Measurements from ENCODE around the gene MYO1D.
"Not testable (repeated sequence)": the region's sequence is repeated elsewhere in the genome, so short reads cannot be mapped to it uniquely, and the experiment has no call there.

The MYO1D gene

DNA sequence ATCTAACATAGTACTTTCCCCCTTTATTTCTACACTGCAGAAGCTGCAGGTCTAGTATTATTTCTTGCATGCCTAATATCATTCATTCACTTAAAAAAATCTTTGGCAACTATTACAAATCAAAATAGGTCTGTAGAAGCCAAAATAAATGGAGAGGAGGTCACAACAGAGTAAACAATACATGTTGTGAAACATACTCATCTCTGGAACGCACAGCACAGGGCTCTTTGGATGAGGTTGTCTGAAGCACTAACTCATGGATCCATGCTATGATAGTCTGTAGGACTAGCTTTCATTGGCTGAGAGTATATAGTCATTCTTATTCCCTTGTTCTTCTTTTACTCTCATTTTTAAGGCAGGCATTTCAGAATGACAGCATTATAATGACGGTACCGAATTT lies 21.3 kb downstream of the MYO1D start:
- DNase-seq (ENCODE audit: low spot score), result no peak

DNA sequence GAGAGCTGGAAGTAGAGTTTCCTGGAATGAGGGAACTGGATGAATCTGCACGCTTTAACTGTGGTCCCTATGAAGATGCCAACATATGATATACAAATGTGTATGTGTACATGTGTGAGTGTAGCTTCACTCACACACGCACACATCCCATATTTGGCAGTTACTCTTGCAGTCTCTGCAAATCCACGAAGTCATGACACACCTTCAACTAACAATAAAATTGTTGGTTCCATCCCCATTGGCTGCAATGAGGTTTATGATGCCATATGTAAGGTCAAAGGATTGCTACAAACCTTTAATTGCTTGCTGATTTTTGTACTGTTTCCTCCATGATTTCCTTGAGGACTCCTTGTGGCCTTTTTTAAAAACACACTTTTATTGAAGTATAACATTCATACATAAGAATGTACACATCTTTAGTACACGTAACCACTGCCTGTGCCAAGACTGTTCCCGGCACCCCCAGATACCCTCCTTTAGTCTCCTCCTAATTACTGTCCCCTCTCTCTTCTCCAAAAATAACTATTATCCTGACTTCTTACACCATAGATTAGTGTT lies 22.0 kb downstream of the MYO1D start:
- DNase-seq (ENCODE audit: low spot score), result peak; percentile 74

DNA sequence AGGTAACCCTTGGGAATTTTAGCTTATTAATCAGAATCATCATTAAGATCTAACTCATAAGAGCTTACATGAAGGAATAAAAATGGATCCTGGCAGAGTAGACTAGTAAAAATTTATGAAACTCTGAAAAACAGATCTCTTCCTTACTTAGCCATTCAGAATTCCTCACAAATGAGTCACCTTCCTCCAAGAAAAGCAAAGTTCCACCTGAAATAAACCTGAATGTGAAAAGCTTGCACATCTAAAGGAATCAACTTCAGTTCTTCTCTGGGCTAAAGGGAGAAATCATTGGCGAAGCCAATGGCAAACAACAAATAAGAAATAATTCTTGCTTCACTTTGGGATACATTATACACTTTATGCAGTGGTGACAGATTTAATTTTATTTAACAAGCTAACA lies 22.7 kb downstream of the MYO1D start:
- DNase-seq (ENCODE audit: low spot score), result peak; percentile 59

DNA sequence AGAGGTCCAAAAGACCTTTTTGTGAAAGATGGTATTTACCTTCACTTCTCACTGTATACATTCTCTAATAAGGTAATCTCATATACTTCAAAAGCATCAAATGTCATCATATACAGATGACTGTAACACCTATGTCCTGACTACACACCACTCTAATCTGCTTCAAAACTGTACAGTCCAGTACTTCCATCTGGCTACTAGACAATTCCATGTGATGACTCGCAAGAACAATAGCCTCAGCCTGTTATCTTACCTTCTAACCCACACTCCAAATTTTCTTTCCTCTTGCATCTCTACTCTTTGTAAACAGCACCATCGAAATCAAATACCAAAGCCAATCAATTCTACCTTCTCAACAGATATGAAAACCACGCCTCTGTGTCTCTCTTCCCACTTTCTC lies 24.1 kb downstream of the MYO1D start:
- DNase-seq (ENCODE audit: low spot score), result no peak

DNA sequence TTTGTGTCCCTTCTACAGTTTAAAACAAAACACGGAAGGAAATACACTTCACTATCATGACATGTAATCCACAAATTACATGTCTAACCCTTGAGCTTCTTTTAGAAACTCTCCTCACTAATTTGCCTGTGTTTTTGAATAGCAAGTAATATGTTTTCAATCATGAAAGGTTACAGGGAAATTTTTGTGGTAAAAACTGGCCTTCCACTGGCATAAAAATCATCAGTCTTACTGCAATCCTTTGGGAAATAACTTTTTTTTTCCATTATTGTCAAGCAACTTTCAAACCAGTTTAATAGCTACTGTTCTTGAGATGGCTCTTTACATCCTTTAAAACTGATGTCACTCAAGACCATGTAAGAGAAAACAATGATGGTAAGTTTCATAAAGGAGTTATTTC lies 27.0 kb downstream of the MYO1D start:
- no peak for DNase-seq (ENCODE audit: low spot score)

DNA sequence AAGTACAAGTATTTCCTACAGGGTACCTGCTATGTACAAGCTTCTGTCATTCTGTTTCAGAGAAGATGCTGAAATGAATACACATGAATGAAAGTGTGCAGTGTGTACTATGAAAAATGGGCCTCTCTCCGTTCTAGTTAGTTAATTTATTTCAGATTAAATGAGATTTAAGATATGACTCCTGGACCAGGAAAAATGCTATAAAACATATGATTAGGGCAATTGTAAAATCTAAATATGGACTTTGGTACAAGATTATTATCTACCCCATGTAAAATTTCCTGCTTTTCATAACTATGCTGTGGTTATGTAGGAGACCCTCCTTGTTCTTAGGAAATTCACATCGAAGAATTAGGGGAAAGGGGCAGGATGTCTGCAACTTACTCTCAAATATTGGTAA lies 28.9 kb downstream of the MYO1D start:
- DNase-seq (ENCODE audit: low spot score), result no peak

DNA sequence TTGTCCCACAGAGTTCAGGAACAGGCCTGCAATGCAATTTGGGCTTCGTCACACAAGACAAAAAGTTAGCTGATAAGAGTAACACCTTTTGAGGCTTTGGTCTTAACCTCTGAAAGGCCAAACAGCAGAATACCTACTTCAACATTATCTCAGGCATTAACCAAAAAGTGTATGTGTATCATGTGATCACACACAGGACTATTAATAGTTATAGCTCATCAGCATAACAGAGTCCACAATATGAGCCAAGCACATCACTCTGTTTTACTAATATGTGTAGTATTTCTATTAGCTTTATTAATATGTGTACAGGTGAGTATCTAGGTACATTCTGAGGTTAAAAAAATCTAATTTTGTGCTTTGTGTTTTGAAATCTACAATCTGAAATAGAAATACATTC lies 30.8 kb downstream of the MYO1D start:
- DNase-seq (ENCODE audit: low spot score), result no peak

DNA sequence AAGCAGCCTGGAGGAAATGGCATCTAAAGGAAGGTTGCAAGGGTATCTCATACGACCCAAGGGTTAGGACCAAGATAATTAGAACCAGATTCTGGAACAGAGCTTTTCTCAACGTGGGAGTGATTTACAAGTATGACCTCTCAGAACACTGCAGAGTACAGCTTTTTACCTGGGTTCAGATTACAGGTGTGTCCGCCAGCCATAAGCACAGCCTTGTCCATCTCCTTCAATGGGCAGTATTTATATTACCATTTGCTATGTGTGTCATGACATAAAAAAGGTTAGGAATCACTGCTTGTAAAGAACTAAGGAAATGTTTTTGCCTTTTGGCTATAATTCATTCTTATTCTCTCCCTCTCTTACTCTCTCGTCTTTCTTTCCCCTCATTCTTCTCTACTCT lies 36.7 kb downstream of the MYO1D start:
- DNase-seq (ENCODE audit: low spot score), result no peak

DNA sequence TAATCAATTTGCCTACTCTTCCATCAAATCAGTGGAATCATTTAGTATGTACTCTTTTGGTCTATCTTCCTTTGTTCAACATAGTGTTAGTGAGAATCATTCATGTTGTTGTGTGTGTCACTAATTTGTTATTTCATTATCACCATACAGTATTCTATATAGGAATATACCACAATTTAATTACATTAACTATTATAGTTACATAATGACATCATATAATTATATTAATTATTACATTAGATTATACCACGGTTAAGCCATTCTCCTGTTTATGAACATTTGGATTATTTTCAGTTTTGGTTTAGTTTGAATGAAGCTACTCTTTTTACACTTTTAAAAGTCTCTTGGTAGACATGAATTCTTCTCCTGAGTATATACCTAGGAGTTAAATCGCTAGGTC lies 40.4 kb downstream of the MYO1D start:
- DNase-seq (ENCODE audit: low spot score), result no peak

DNA sequence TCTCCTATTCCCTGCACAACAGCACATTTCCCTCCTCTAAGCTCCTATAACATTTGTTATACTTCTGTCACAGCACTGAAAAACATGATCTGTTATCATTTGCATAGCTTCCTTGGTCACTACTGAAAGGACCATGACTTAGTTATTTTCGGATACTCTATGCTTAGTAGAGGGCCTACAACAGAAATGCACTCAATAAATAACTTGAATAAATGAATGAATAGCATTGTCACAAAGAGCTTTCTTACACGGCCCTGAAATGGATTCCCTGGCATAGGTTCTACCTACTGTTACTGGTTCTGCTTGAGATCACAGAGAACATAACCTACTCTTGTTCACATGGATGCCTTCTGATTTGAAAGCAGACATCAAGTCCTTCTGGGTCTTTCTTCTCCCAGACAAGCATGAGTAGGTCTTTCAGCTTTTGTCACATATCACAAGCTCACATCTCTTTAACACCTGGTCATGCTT lies 41.6 kb downstream of the MYO1D start:
- no peak for DNase-seq (ENCODE audit: low spot score)

DNA sequence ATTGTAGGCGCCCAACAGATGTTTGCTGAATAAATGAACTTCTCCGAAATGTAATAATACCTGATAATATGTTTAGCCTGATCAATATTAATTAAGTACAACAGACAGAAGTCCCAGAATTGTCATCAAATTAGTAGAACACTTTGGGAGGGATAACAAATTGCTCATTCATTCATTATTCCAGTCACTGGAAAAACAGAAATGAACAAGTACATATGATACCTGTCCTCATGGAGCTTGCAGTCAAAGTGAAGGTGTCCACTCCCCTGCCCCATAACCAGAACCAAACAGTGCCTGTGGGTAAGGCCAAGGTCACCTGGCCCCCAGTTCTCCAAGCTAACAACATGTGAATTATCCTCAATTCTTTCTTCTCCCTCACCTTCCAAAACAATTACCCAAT lies 42.8 kb downstream of the MYO1D start:
- DNase-seq (ENCODE audit: low spot score), result no peak

DNA sequence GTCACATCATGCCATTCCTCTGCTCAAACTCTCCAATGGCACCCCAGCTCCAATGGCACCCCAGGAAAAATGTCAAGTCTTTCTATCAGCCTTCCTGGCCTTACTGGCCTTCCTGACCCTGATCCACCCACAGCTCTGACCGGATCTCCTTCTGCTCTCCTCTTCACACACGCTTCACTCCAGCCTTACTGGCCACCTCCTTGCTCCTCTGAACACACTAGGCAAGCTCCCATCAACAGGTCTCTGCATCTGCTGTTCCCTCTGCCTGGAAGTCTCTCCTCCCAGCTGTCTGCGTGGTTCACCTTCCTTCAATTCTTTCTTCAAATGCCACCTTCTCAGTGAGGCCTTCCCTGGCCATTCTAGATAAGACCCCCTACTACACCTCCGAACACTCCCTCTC lies 43.4 kb downstream of the MYO1D start:
- DNase-seq (ENCODE audit: low spot score), result no peak

DNA sequence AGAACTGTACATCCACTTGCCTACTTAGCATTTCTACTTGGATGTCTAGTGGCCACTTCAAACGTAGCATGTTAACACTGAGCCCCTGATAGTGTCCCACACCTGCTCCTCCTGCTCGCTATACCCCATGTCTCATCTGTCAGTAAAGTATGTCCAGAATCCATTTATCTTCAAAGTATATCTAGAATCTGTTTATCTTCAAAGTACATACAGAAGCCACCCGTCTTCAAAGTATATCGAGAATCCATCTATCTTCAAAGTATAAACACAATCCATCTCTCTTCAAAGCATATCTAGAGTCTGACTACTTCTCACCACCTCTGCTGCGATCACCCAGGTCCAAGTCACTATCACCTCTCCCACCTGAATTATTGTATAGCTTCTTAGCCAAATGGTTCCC lies 43.8 kb downstream of the MYO1D start:
- DNase-seq (ENCODE audit: low spot score), result no peak

DNA sequence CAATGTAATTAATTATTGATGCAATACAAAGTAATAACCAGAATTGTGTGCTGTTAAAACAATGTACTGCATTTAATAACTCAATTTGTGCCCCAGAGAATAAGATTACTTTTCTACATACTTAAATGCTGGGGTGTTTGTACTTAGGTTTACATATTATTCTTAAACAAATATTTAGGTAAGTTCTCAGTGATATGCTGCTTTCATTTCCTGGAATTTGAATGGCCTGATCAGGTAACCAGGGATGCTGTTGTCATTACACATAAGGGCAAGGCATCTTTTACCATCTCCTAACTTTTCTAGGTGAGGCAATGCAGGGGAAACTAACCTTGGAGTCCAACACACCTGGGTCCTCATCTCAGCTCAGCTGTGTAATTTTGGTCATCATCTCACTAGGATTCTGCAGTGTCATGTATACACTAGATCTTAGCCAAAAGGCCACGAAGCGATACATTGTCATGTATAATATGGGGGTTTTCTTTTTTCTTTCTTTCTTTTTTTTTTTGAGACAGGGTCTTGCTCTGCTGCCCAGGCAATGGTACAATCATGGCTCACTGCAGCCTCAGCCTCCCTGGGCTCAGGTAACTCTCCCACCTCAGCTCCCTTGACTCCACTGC lies 45.2 kb downstream of the MYO1D start:
- no peak for DNase-seq (ENCODE audit: low spot score)

DNA sequence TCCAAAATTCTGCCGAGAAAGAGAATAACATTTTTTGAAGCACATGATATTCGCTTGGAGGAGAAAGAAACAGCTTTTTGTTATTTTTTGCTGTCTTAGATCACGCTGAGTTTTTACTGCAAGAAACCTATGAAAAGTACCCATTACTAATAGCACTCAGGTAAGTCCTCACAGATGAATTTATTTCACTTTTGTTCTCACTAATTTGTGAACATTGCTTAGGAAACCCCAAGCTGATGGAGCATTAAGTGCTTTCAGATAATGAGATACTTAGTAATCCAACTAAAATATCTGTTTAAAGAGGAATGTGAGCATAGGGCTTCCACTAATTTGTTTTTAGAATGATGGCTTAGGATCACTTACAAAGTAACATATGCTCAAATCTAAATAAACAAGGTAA lies 45.7 kb downstream of the MYO1D start:
- DNase-seq (ENCODE audit: low spot score), result no peak

DNA sequence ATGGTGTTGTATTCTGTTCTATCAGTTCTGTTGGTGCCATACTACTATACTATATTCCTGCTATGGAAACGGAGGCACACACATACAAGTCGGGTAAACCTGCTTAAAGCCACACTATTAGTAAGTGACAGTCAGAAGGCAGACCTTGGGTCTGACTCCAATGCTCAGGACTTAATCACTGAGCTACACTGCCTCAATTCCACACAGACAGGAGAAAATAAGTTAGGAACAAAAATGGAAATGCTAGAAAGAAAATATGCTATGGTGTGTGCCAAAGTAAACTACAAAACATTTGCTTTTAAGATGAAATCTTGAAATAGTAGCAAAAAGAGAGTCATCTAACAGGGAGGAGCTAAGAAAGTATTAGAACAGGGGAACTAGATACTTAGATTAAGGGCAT lies 48.1 kb downstream of the MYO1D start:
- no peak for DNase-seq (ENCODE audit: low spot score)

DNA sequence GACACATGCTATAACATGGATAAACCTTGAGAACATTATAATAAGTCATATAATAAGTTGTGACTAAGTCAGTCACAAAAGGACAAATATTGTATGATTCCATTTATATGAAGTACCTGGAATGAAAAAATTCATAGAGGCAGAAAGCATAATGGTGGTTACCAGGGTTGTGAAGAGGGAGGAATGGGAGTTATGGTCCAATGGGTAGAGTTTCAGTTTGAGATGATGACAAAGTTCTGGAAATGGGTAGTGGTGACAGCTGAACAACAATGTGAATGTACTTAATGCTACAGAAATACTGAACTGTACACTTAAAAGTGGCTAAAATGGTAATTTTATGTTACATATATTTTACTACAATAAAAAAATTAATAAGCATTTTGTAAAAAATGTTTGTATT lies 49.7 kb downstream of the MYO1D start:
- DNase-seq (ENCODE audit: low spot score), result no peak

DNA sequence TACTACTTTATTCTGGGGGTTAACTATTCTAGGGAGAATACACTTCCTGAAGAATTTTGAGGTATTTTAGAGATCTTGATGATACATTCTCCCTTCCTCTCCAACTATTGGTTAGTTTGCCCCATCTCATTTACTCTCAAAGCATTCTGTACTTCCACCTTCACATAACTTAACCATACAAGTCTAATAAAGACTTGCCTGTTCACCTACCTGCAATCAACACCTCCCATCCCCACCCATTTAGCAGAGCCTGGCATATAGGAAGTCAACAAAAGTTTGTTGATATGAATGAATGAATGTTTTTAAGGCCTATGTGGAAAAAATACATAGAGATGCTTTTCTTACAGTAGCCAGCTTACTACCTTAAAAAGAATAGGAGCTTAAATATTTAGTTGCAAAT lies 50.8 kb downstream of the MYO1D start:
- no peak for DNase-seq (ENCODE audit: low spot score)

DNA sequence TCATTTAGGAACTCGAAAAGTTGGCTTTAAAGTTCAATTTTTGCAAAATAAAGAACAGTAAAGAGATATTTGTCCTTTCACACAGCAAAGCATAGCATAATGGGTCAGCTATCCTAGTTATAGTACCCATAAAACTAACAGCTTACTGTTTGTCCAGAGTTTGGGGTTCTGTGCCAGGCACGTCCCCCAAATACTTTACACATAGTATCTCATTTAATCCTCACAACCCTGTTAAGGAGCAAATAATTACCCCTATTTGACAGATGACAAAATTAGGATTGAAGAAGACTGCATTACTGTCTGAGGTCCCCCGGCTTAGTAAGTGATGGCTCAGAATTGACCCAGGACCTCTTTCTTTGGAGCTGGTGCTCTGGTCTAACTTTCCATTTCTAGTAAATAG lies 52.6 kb downstream of the MYO1D start:
- no peak for DNase-seq (ENCODE audit: low spot score)

DNA sequence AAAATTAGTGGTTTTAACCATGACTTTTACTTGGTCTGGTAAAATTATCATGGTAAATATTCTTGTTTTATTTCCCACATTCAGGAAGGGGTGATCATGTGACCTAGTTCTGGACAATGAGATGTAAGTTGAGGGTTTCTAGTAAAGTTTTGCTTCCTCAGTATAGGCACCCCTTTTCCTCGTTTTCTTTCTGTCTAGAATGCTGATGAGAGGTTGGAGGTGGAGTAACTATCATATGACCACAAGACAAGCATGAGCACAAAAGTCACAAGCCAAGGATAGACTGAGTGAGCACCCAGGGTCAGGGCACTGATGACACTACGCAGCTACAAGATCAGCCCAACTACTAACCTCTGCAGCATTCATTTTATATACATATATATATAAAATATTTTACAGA lies 53.9 kb downstream of the MYO1D start:
- no peak for DNase-seq (ENCODE audit: low spot score)

DNA sequence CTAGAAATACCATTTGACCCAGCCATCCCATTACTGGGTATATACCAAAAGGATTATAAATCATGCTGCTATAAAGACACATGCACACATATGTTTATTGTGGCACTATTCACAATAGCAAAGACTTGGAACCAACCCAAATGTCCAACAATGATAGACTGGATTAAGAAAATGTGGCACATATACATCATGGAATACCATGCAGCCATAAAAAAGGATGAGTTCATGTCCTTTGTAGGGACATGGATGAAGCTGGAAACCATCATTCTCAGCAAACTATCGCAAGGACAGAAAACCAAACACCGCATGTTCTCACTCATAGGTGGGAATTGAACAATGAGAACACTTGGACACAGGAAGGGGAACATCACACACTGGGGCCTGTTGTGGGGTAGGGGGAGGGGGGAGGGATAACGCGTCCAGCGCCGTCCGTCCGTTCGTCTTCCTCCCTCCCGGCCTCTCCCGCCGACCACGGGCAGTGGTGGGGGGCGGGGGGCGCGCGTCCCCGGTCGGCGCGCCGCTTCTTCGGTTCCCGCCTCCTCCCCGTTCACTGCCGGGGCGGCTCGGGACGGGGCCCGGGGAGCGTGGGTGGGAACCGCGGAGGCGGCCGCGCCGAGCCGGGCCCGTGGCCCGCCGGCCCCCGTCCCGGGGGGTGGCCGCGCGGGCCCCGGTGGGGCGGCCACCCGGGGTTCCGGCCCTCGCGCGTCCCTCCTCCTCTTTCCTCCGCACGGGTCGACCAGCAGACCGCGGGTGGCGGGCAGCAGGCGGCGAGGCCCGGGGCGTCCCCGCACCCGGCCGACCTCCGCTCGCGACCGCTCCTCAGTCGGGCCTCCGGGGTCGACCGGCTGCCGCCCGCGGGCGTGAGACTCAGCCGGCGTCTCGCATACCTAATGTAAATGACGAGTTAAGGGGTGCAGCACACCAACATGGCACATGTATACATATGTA lies 54.7 kb downstream of the MYO1D start:
- not testable (repeated sequence) for DNase-seq (ENCODE audit: low spot score)

DNA sequence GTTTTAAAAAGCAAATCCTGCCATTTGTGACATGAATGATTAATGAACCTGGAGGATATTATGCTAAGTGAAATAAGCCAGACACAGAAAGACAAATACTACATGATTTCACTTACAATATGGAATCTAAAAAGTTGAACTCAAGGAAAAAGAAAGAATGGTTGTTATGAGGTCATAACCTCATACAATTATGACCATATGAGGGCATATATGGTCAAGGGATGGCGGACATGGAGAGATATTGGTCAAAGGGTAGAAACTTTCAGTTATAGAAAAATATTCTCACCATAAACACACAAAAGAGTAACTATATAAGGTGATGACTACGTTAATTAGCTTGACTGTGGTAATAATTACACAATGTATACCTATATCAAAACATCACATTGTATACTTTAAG lies 56.5 kb downstream of the MYO1D start:
- DNase-seq (ENCODE audit: low spot score), result no peak

DNA sequence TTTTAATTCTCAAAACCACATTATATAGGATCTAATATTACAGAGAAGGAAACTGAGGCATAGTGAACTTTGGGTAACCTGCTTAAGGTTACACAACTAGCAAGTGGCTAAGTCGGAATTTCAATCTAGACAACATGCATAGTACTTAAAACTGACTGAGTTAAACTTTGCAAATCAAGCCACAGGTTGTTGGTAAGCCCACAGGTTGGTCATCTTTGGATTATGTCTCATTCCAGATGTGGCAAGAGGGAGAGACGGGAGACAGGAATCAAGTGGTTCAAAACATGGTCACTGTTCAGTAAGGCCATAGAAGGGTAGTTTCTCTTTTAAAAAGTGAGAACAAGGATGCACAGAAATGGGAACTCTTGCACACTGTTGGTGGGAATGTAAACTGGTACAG lies 57.1 kb downstream of the MYO1D start:
- DNase-seq (ENCODE audit: low spot score), result no peak
